ENCODE measurements around the gene DST. TPM values are rescaled to one million over a fixed set of nuclear protein-coding genes. Genes with fewer than 3 reads are reported as not detected.

Gene DST
- total and polyA plus RNA-seq, 2 of the 8 experiments (the other 6 are each of a cell fraction or from before 2014, with no cell fraction given): 49.4 to 116 TPM

DNA sequence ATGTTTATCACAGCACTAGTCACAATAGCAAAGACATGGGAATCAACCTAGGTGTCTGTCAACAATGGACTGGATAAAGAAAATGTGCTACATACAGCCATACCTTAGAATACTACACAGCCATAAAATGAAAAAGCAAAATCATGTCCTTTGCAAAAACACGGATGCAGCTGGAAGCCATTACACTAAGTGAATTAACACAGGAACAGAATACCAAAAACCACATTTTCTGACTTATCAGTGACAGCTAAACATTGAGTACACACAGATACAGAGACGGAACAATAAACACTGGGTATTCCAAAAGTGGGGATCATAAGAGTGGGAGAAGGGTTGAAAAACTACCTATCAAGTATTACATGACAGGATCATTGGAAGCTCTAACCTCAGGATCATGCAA lies 43.3 kb upstream of the DST start:
- H2BK15ac ChIP-seq (ENCODE audit: low read length): no peak overlapping the region
- H3K4me2 ChIP-seq (ENCODE audit: insufficient read depth in 1 of 2, low read depth in 2 of 2, low read length in 2 of 2): no peak overlapping the region
- H2AK5ac ChIP-seq (ENCODE audit: low read depth, low read length): no peak overlapping the region
- no peak overlapping the region for H3K14ac ChIP-seq (ENCODE audit: insufficient read length)
- no peak overlapping the region for H3K4me3 ChIP-seq (ENCODE audit: extremely low read depth in 1 of 4, insufficient read depth in 2 of 4, low read depth in 3 of 4, low read length in 4 of 4)
- no peak overlapping the region for H4K91ac ChIP-seq (replicated peaks; ENCODE audit: insufficient read length, low read length)
- H3K4ac ChIP-seq (replicated peaks; ENCODE audit: insufficient read length, low read depth, low read length): no peak overlapping the region
- ChIA-PET POLR2A (ENCODE audit: partially characterized antibody) (no interaction called here), CTCF (ENCODE audit: partially characterized antibody) (interaction anchor here (1.0 to 1.2 kb wide), 2 partner anchors 19 to 89 kb away, joined by 3 read pairs; no protein-coding TSS in a partner anchor)
- H4K20me1 ChIP-seq (replicated peaks in 1 of 2; ENCODE audit: control insufficient read depth in 1 of 2, insufficient read depth in 2 of 2, low read length in 2 of 2): peaks cover 0 to 2% of the 10 kb centered on the region in 2 experiments
- no peak overlapping the region for H3K23ac ChIP-seq (ENCODE audit: insufficient read length)
- WGBS, 2 experiments (ENCODE audit: extremely low coverage in 1 of 2, insufficient coverage in 1 of 2, insufficient read length in 1 of 2, insufficient replicate concordance in 2 of 2, low coverage in 1 of 2, low lambda C conversion rate in 2 of 2, missing lambda C conversion rate in 1 of 2): 85% methylated on average over 2 of the region's 2 CpGs; no CpG with 5 or more reads in 1 of the 2 experiments
- peaks cover 4% of the 10 kb centered on the region; the same call in 1 of the 2 replicates for H3K79me1 ChIP-seq (ENCODE audit: low read depth, low read length)
- no peak overlapping the region for H3K9ac ChIP-seq (replicated peaks in 1 of 4; ENCODE audit: extremely low read depth in 1 of 4, low read depth in 3 of 4, low read length in 3 of 4)
- H2AFZ ChIP-seq (ENCODE audit: low read length): no peak overlapping the region
- 0 out of 7 replicates have a peak, but pooled peaks cover 0 to 2% (median 0%) of the 10 kb centered on the region in 4 experiments for H3K4me1 ChIP-seq (replicated peaks in 1 of 4; ENCODE audit: control insufficient read depth in 3 of 4, insufficient read depth in 4 of 4, low read length in 3 of 4)
- H4K5ac ChIP-seq (ENCODE audit: insufficient read length, low read depth, low read length): no peak overlapping the region
- no peak overlapping the region for H3K56ac ChIP-seq (replicated peaks; ENCODE audit: insufficient read length, low read depth, low read length)
- H3K36me3 ChIP-seq (ENCODE audit: control insufficient read depth in 2 of 4, insufficient read depth in 4 of 4, low read length in 3 of 4): no peaks in the 10 kb centered on the region
- no peaks in the 10 kb centered on the region for H3K27me3 ChIP-seq (replicated peaks in 1 of 4; ENCODE audit: control insufficient read depth in 3 of 4, extremely low read depth in 1 of 4, insufficient read depth in 3 of 4, low read length in 3 of 4)
- no peak for FAIRE-seq
- peaks cover 0 to 15% of the 10 kb centered on the region in 2 experiments; a peak in 2 of 4 replicates for H3K79me2 ChIP-seq (ENCODE audit: control insufficient read depth in 1 of 2, insufficient read depth in 2 of 2, low read length in 2 of 2)
- no peak overlapping the region for H3K27ac ChIP-seq (ENCODE audit: low read depth, low read length)
- no peak for DNase-seq (ENCODE audit: low read depth in 1 of 2, low spot score in 2 of 2)
- no peak overlapping the region for H3K18ac ChIP-seq (ENCODE audit: extremely low read depth, low read length)
- H2BK120ac ChIP-seq (replicated peaks; ENCODE audit: low read depth, low read length): no peak overlapping the region
- no peak overlapping the region for H2BK20ac ChIP-seq (ENCODE audit: low read length)
- H4K8ac ChIP-seq (ENCODE audit: extremely low read depth, insufficient read depth, low read length): no peak overlapping the region
- H3K9me3 ChIP-seq (ENCODE audit: insufficient read depth in 2 of 2, low read depth in 1 of 2, low read length in 1 of 2): no peaks in the 10 kb centered on the region
- H3K23me2 ChIP-seq (ENCODE audit: low read depth, low read length): no peaks in the 10 kb centered on the region
- H2BK5ac ChIP-seq (ENCODE audit: low read depth, low read length): no peak overlapping the region
- no peak overlapping the region for H2BK12ac ChIP-seq (ENCODE audit: low read depth, low read length)
- TF ChIP-seq POLR2AphosphoS5 (IDR thresholded peaks at IDR 0.05; ENCODE audit: low read depth, low read length) (no peak), SP1 (IDR thresholded peaks at IDR 0.05; ENCODE audit: low read depth, low read length) (no peak), GTF2F1 (IDR thresholded peaks at IDR 0.05; ENCODE audit: borderline replicate concordance, low read depth, low read length) (no peak), KDM4A (IDR thresholded peaks at IDR 0.05; ENCODE audit: low read depth, low read length, severe bottlenecking) (no peak), BCL11A (IDR thresholded peaks at IDR 0.05; ENCODE audit: low read depth in 2 of 2, low read length in 2 of 2) (no peak), JUN (IDR thresholded peaks at IDR 0.05; ENCODE audit: low read depth, low read length) (no peak), PHF8 (conservative IDR thresholded peaks at IDR 0.05; ENCODE audit: low read depth, low read length) (no peak), TCF12 (IDR thresholded peaks at IDR 0.05; ENCODE audit: low read depth, low read length) (no peak)
- TF ChIP-seq, protein P1, sequence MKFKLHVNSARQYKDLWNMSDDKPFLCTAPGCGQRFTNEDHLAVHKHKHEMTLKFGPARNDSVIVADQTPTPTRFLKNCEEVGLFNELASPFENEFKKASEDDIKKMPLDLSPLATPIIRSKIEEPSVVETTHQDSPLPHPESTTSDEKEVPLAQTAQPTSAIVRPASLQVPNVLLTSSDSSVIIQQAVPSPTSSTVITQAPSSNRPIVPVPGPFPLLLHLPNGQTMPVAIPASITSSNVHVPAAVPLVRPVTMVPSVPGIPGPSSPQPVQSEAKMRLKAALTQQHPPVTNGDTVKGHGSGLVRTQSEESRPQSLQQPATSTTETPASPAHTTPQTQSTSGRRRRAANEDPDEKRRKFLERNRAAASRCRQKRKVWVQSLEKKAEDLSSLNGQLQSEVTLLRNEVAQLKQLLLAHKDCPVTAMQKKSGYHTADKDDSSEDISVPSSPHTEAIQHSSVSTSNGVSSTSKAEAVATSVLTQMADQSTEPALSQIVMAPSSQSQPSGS (IDR thresholded peaks at IDR 0.05; ENCODE audit: low read length): no peak
- TF ChIP-seq, protein P2, sequence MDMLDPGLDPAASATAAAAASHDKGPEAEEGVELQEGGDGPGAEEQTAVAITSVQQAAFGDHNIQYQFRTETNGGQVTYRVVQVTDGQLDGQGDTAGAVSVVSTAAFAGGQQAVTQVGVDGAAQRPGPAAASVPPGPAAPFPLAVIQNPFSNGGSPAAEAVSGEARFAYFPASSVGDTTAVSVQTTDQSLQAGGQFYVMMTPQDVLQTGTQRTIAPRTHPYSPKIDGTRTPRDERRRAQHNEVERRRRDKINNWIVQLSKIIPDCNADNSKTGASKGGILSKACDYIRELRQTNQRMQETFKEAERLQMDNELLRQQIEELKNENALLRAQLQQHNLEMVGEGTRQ (IDR thresholded peaks at IDR 0.05; ENCODE audit: low read length): no peak
- TF ChIP-seq, protein P3, sequence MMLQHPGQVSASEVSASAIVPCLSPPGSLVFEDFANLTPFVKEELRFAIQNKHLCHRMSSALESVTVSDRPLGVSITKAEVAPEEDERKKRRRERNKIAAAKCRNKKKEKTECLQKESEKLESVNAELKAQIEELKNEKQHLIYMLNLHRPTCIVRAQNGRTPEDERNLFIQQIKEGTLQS (IDR thresholded peaks at IDR 0.05; ENCODE audit: insufficient read depth, low read depth, low read length): no peak
